Measurements from ENCODE around the gene PLCH2. TPM values are rescaled to one million over a fixed set of nuclear protein-coding genes. Genes with fewer than 3 reads are reported as not detected.
"Not testable (repeated sequence)": the region's sequence is repeated elsewhere in the genome, so short reads cannot be mapped to it uniquely, and the experiment has no call there.

Gene PLCH2
- total RNA-seq, 2 experiments from 2014 or later, result 32.7 to 33.8 TPM

GRCh38 chr1:2458687-2459086, 17.4 kb upstream of the PLCH2 start:
- no peaks in the 10 kb centered on the region for H3K9me3 Mint-ChIP-seq
- no peak overlapping the region for H3K27ac Mint-ChIP-seq
- DNase-seq, result no peak
- H3K27me3 Mint-ChIP-seq, result no peaks in the 10 kb centered on the region
- no peak overlapping the region for H3K4me3 Mint-ChIP-seq
- H3K4me1 Mint-ChIP-seq, result no peaks in the 10 kb centered on the region
- ChIA-PET POLR2A (no interaction called here), CTCF (no interaction called here)
- H3K36me3 Mint-ChIP-seq (ENCODE audit: low read depth), result no peaks in the 10 kb centered on the region

DNA sequence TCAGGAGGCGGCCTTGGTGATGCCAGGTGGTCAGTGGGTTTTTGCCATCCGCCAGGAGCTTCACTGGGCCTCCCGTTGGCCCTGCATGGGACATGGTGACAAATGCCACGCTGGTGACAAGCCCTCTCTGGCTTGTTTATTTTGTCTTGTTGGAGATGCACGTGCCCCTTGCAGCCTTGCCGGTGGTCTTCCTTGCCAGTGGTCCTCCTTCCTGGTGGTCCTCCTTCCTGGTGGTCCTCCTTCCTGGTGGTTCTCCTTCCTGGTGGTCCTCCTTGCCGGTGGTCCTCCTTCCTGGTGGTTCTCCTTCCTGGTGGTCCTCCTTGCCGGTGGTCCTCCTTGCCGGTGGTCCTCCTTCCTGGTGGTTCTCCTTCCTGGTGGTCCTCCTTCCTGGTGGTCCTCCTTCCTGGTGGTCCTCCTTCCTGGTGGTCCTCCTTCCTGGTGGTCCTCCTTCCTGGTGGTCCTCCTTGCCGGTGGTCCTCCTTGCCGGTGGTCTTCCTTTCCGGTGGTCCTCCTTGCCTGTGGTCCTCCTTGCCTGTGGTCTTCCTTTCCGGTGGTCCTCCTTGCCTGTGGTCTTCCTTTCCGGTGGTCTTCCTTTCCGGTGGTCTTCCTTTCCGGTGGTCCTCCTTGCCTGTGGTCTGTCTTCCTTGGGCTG, 16.9 kb upstream of the PLCH2 start:
- CTCF ChIA-PET; H3K36me3 Mint-ChIP-seq (ENCODE audit: low read depth); H3K27ac Mint-ChIP-seq; H3K4me1 Mint-ChIP-seq; H3K27me3 Mint-ChIP-seq; DNase-seq; POLR2A ChIA-PET; H3K9me3 Mint-ChIP-seq; H3K4me3 Mint-ChIP-seq: not testable (repeated sequence)

DNA sequence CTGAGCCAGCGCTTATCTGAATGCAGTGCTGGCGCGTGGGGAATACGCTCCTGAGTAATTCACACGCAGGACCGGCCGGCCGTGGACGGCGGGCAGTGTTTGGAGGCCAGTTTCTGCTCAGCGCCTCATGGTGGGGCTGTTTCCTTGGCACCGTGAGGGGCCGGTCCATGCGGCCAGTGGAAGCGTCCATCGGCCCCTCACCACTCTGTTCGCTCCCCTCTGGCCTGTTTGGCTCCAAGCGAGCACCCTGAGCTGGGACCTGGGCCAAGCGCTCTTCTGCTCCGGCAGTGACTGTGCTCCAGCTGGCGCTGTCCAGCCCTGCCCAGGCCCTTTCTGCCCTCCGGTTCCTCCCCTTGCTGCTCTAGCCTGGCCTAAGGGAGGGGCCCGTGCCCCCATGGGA, 16.3 kb upstream of the PLCH2 start:
- Mint-ChIP-seq H3K4me1 (no peaks in the 10 kb centered on the region), H3K36me3 (ENCODE audit: low read depth) (no peaks in the 10 kb centered on the region), H3K4me3 (no peak overlapping the region), H3K27ac (no peak overlapping the region), H3K27me3 (no peaks in the 10 kb centered on the region), H3K9me3 (no peaks in the 10 kb centered on the region)
- no peak for DNase-seq
- CTCF ChIA-PET, result no interaction called here
- POLR2A ChIA-PET, result no interaction called here

DNA sequence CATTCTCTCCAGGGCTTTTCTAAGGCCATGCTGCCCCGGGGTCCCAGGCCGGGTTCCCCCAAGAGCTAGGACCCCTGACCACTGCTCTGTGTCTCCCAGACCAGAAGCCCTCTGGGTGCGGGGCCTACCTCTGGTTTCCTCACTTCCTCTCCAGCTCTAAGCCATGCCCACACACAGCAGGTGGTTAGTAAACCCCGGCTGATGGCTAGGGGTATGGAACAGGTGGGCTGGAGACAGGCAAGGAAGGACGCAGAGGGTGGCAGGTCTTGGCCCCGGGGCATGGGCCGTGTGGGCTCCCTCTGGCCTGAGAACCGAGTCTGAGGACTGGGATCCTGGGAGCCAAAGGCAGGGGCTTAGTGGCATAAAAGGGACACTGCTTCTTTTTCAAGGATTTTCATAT, 15.9 kb upstream of the PLCH2 start:
- ChIA-PET POLR2A (no interaction called here), CTCF (no interaction called here)
- no peak for DNase-seq
- Mint-ChIP-seq H3K4me3 (no peak overlapping the region), H3K4me1 (no peaks in the 10 kb centered on the region), H3K9me3 (no peaks in the 10 kb centered on the region), H3K27ac (no peak overlapping the region), H3K27me3 (no peaks in the 10 kb centered on the region), H3K36me3 (ENCODE audit: low read depth) (no peaks in the 10 kb centered on the region)

- Mint-ChIP-seq H3K27me3 (no peaks in the 10 kb centered on the region), H3K9me3 (no peaks in the 10 kb centered on the region), H3K4me3 (no peak overlapping the region), H3K36me3 (ENCODE audit: low read depth) (no peaks in the 10 kb centered on the region), H3K27ac (no peak overlapping the region), H3K4me1 (no peaks in the 10 kb centered on the region)
- CTCF ChIA-PET, result no interaction called here
- POLR2A ChIA-PET, result no interaction called here
- no peak for DNase-seq
These were observed 14.9 kb upstream of the PLCH2 start for GRCh38 chr1:2460996-2461751.

DNA sequence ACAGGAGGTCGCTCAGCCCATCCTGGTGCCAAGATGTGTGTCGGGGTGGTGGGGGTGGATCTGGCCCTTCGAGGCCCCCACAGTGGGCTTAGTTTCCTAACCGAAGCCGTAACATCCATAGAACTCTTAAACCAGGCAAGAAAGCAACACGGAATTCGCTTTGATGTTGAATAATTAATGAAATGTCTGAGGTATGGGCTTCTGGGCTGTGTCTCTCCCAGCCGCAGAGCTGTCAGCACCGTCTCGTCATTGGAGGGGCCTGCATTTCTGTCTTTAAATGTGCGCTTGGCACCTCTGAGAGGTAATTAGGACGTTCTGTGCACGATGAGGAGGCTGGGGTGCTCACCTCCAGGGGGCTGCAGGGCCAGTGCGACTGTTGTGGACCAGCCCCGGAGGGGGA, 13.3 kb upstream of the PLCH2 start:
- no peaks in the 10 kb centered on the region for H3K27me3 Mint-ChIP-seq
- no peaks in the 10 kb centered on the region for H3K4me1 Mint-ChIP-seq
- DNase-seq, result no peak
- no peak overlapping the region for H3K4me3 Mint-ChIP-seq
- H3K27ac Mint-ChIP-seq, result no peak overlapping the region
- POLR2A ChIA-PET, result no interaction called here
- H3K36me3 Mint-ChIP-seq (ENCODE audit: low read depth), result no peaks in the 10 kb centered on the region
- CTCF ChIA-PET, result no interaction called here
- no peaks in the 10 kb centered on the region for H3K9me3 Mint-ChIP-seq

- H3K36me3 Mint-ChIP-seq (ENCODE audit: low read depth), result no peaks in the 10 kb centered on the region
- no peaks in the 10 kb centered on the region for H3K27me3 Mint-ChIP-seq
- no peak overlapping the region for H3K27ac Mint-ChIP-seq
- no peaks in the 10 kb centered on the region for H3K9me3 Mint-ChIP-seq
- ChIA-PET CTCF (no interaction called here), POLR2A (no interaction called here)
- DNase-seq, result no peak
- H3K4me3 Mint-ChIP-seq, result no peak overlapping the region
- H3K4me1 Mint-ChIP-seq, result no peaks in the 10 kb centered on the region
These were observed 12.7 kb upstream of the PLCH2 start for GRCh38 chr1:2463396-2463795.

DNA sequence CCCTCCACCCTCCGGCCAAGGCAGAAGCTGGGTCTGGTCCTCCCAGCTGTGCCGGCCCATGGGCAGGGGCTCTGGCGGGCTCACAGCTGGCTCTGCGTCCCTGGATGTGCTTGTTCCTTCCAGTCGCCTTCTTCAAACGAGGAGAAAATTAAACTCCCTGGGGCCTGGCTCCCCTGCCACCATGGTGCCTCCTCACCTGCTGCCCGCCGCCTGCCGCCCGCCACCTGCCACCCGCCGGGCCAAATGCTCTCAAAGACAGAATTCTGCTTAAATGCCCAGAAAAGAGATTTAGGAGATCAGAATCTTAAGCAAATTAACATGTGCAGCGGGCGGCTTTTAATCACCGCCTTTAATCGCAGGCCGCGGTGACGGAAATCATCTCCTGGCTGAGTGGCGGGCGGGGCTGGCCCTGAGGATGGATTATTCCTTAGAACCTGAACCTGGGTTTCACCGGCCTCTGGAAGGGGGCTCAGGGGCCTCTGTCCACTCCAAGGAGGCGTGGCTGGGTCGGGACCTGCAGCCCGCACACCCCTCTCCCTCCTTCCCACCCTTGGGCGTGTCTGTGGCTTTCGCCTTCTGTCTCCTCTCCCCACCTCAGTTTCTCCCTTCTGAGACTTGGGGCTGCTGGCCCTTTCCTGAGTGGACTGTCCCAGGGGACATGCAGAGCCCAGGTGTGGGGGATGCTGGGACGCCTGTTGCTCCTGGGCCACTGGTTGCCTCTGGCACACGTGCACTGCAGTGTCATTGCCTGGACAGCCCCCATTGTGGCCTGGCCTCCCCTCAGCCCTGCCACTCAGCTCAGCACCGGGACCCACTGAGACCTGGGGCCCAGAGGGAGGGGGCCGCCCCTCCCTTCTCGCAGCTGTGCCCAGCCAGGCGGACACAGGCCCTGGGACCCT, 10.5 kb upstream of the PLCH2 start:
- H3K4me1 Mint-ChIP-seq, result no peaks in the 10 kb centered on the region
- ChIA-PET CTCF (no interaction called here), POLR2A (no interaction called here)
- no peaks in the 10 kb centered on the region for H3K27me3 Mint-ChIP-seq
- H3K27ac Mint-ChIP-seq, result no peak overlapping the region
- H3K9me3 Mint-ChIP-seq, result no peaks in the 10 kb centered on the region
- H3K4me3 Mint-ChIP-seq, result no peak overlapping the region
- no peak for DNase-seq
- no peaks in the 10 kb centered on the region for H3K36me3 Mint-ChIP-seq (ENCODE audit: low read depth)

DNA sequence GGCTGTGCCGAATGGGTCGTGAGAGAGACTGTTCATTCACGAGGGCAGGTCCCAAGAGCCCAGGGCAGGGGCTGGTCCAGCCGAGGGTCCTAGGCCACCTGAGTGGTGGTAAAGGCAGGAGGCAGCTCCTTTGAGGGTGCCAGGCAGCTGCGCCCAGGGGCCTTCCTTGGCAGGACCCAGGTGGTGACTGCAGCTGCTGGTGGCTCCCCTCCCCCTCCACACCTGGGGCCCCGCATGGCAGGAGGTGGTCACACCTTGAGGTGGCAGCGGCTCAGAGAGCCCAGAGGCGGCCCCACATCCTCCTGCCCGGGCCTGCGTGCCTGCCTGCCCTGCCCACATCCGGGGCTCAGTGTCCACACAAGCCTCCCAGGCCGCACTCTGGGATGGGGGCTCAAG, 9.8 kb upstream of the PLCH2 start:
- POLR2A ChIA-PET, result no interaction called here
- no peaks in the 10 kb centered on the region for H3K36me3 Mint-ChIP-seq (ENCODE audit: low read depth)
- CTCF ChIA-PET, result no interaction called here
- H3K4me1 Mint-ChIP-seq, result no peaks in the 10 kb centered on the region
- no peak overlapping the region for H3K27ac Mint-ChIP-seq
- DNase-seq, result no peak
- no peaks in the 10 kb centered on the region for H3K27me3 Mint-ChIP-seq
- no peaks in the 10 kb centered on the region for H3K9me3 Mint-ChIP-seq
- no peak overlapping the region for H3K4me3 Mint-ChIP-seq

DNA sequence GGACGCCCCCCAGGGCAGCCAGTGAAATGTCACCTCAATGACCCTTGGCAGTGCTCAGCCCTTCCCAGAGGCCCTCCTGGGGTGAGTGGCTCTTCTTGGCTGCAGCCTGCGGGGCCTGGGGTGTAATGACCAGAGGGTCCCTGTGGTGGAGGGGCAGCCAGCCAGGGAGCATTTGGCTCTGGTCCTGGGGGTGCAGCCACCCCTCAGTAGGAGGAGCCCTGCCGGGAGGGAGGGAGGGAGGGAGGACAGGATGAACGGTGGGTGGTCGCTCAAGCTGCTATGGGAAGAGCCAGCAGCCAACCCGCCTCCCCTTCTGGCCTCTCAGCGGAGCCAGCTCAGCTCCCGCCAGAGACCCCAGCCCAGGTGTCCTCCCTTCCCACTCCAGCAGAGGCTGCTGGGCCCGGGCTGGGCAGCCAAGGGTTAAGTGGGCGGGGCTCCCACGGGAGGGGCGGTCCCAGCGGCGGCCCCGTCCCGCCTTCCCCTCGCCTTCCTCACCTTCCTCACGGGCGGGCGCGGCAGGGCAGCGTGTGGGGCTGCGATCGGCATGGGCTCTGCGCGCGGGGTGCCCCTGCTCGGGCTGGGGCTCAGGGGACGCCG, 9.0 kb upstream of the PLCH2 start:
- ChIA-PET CTCF (no interaction called here), POLR2A (interaction anchor here (1.4 kb wide), 1 partner anchor 118 kb away, joined by 3 read pairs; no protein-coding TSS in a partner anchor)
- Mint-ChIP-seq H3K4me1 (no peaks in the 10 kb centered on the region), H3K9me3 (no peaks in the 10 kb centered on the region), H3K36me3 (ENCODE audit: low read depth) (no peaks in the 10 kb centered on the region), H3K27me3 (no peaks in the 10 kb centered on the region), H3K4me3 (no peak overlapping the region), H3K27ac (no peak overlapping the region)
- DNase-seq, result peak; percentile 26

- ChIA-PET POLR2A (interaction anchor here (1.1 to 1.4 kb wide), 3 partner anchors 15 to 117 kb away, joined by 3 read pairs; no protein-coding TSS in a partner anchor), CTCF (no interaction called here)
- no peak overlapping the region for H3K4me3 Mint-ChIP-seq
- no peaks in the 10 kb centered on the region for H3K36me3 Mint-ChIP-seq (ENCODE audit: low read depth)
- DNase-seq, result peak; percentile 42
- H3K9me3 Mint-ChIP-seq, result no peaks in the 10 kb centered on the region
- H3K27ac Mint-ChIP-seq, result no peak overlapping the region
- H3K27me3 Mint-ChIP-seq, result no peaks in the 10 kb centered on the region
- H3K4me1 Mint-ChIP-seq, result no peaks in the 10 kb centered on the region
These were observed 8.0 kb upstream of the PLCH2 start for GRCh38 chr1:2468041-2468472.

GRCh38 chr1:2468540-2468939, 7.5 kb upstream of the PLCH2 start:
- H3K27ac Mint-ChIP-seq, result no peak overlapping the region
- ChIA-PET CTCF (no interaction called here), POLR2A (interaction anchor here (1.1 to 1.4 kb wide), 3 partner anchors 14 to 117 kb away, joined by 3 read pairs; no protein-coding TSS in a partner anchor)
- H3K4me3 Mint-ChIP-seq, result no peak overlapping the region
- DNase-seq, result no peak
- H3K9me3 Mint-ChIP-seq, result no peaks in the 10 kb centered on the region
- H3K4me1 Mint-ChIP-seq, result no peaks in the 10 kb centered on the region
- H3K36me3 Mint-ChIP-seq (ENCODE audit: low read depth), result no peaks in the 10 kb centered on the region
- H3K27me3 Mint-ChIP-seq, result no peaks in the 10 kb centered on the region
